GM18498 (cell line): ENCODE measurements around the gene PRCP.

ENCODE experiments used
- ATAC-seq: cut with Tn5 transposase; IDR thresholded peaks from one replicate; pipeline ENCODE4 v1.9.1; 2021; ENCODE audit warnings: mild to moderate bottlenecking, moderate library complexity; ENCODE audit not compliant: unreplicated experiment

Gene PRCP

GRCh38 chr11:82790723-82791484 is 109.3 kb downstream of the PRCP start:
- no peak for ATAC-seq

- no peak for ATAC-seq
Observed at GRCh38 chr11:82787981-82788380, 112.2 kb downstream of the PRCP start.

GRCh38 chr11:82786836-82787235 is 113.4 kb downstream of the PRCP start:
- no peak for ATAC-seq

- no peak for ATAC-seq
Observed at GRCh38 chr11:82786001-82786400, 114.2 kb downstream of the PRCP start.

GRCh38 chr11:82782825-82783374 is 117.3 kb downstream of the PRCP start:
- no peak for ATAC-seq

- no peak for ATAC-seq
Observed at GRCh38 chr11:82778776-82779175, 121.5 kb downstream of the PRCP start.

- ATAC-seq = no peak
Observed at GRCh38 chr11:82776377-82776776, 123.9 kb downstream of the PRCP start.

GRCh38 chr11:82775736-82776346 is 124.4 kb downstream of the PRCP start:
- peak; percentile 99 for ATAC-seq

GRCh38 chr11:82775218-82775617 is 125.0 kb downstream of the PRCP start:
- ATAC-seq = no peak
